Chondrocyte (in vitro differentiated cells): ENCODE measurements around the gene CCNQ. TPM values are rescaled to one million over a fixed set of nuclear protein-coding genes. Genes with fewer than 3 reads are reported as not detected.

ENCODE experiments used
- DNase-seq: peaks from one replicate; pipeline ENCODE4 v3.0.0; 2021; ENCODE audit warnings: mixed read lengths, low spot score
- H3K27ac Mint-ChIP-seq: one replicate; pipeline ENCODE4 v1.8.0; 2021; ENCODE audit warnings: mild to moderate bottlenecking, moderate library complexity, mixed read lengths; ENCODE audit not compliant: unreplicated experiment
- H3K27me3 Mint-ChIP-seq: 2 replicates; pipeline ENCODE4 v1.8.0; 2021; ENCODE audit warnings: low read depth, mixed read lengths
- H3K36me3 Mint-ChIP-seq: 2 replicates; pipeline ENCODE4 v1.8.0; 2021; ENCODE audit warnings: low read depth, mixed read lengths
- H3K4me1 Mint-ChIP-seq: 2 replicates; pipeline ENCODE4 v1.8.0; 2021; ENCODE audit warnings: low read depth, mild to moderate bottlenecking, mixed read lengths
- H3K4me3 Mint-ChIP-seq: one replicate; pipeline ENCODE4 v1.8.0; 2021; ENCODE audit warnings: mild to moderate bottlenecking, moderate library complexity, mixed read lengths; ENCODE audit not compliant: unreplicated experiment
- H3K9me3 Mint-ChIP-seq: 2 replicates; pipeline ENCODE4 v1.8.0; 2021; ENCODE audit warnings: low read depth, mixed read lengths
- CTCF ChIP-seq: fragments of 200-600 bp; sonication (generic); IDR thresholded peaks from 2 replicates; pipeline ENCODE4 v1.5.0; 2021; ENCODE audit warnings: antibody characterized with exemption, mild to moderate bottlenecking, moderate library complexity
- total RNA-seq: library from RNA; stranded (reverse); gene quantifications from 3 replicates; pipeline ENCODE4 v1.2.1, GENCODE V29; 2021

The CCNQ gene
- total RNA-seq, 1 donor from 2014 or later = 17.2 TPM

DNA sequence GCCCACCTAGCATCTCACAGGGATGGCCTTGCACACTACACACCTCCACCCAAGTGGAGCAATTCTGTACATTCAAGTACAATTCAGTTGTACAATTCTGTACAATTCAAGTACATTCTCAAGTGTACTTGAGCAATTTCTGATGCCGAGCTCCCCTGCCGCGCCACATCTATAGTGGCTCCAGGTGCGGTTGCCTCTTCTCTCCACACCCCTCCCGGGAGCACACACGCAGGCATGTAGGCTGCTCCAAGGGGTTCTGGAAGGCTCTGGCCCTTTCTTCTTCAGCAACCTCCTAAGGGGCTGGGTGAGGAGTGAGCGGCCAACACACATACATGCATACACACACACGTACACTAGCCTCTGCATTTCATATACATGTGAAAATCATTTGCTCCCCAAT, 29.2 kb upstream of the CCNQ start:
- Mint-ChIP-seq H3K27me3 (peaks cover 2% of the 10 kb centered on the region), H3K9me3 (peaks cover 12% of the 10 kb centered on the region), H3K36me3 (peaks cover 2% of the 10 kb centered on the region), H3K4me3 (no peak overlapping the region), H3K4me1 (peaks cover 4% of the 10 kb centered on the region), H3K27ac (no peak overlapping the region)
- DNase-seq = no peak
- TF ChIP-seq CTCF = no peak

- peaks cover 2% of the 10 kb centered on the region for H3K36me3 Mint-ChIP-seq
- peaks cover 2% of the 10 kb centered on the region for H3K27me3 Mint-ChIP-seq
- H3K4me1 Mint-ChIP-seq = peaks cover 4% of the 10 kb centered on the region
- peaks cover 12% of the 10 kb centered on the region for H3K9me3 Mint-ChIP-seq
- peak; percentile 87 for DNase-seq
- H3K4me3 Mint-ChIP-seq = no peak overlapping the region
- no peak for TF ChIP-seq CTCF
- H3K27ac Mint-ChIP-seq = no peak overlapping the region
Measured at GRCh38 chrX:153627675-153628111, 28.8 kb upstream of the CCNQ start.

GRCh38 chrX:153626863-153627674, 28.1 kb upstream of the CCNQ start:
- TF ChIP-seq CTCF = no peak
- H3K4me3 Mint-ChIP-seq = no peak overlapping the region
- peaks cover 2% of the 10 kb centered on the region for H3K36me3 Mint-ChIP-seq
- peaks cover 8% of the 10 kb centered on the region for H3K27me3 Mint-ChIP-seq
- DNase-seq = peak; percentile 65
- peaks cover 4% of the 10 kb centered on the region for H3K4me1 Mint-ChIP-seq
- H3K9me3 Mint-ChIP-seq = peaks cover 12% of the 10 kb centered on the region
- no peak overlapping the region for H3K27ac Mint-ChIP-seq

GRCh38 chrX:153626025-153626633, 27.2 kb upstream of the CCNQ start:
- Mint-ChIP-seq H3K9me3 (peaks cover 4% of the 10 kb centered on the region), H3K4me3 (no peak overlapping the region), H3K36me3 (peaks cover 2% of the 10 kb centered on the region), H3K27ac (no peak overlapping the region), H3K27me3 (peaks cover 13% of the 10 kb centered on the region), H3K4me1 (peaks cover 4% of the 10 kb centered on the region)
- no peak for TF ChIP-seq CTCF
- peak; percentile 78 for DNase-seq

DNA sequence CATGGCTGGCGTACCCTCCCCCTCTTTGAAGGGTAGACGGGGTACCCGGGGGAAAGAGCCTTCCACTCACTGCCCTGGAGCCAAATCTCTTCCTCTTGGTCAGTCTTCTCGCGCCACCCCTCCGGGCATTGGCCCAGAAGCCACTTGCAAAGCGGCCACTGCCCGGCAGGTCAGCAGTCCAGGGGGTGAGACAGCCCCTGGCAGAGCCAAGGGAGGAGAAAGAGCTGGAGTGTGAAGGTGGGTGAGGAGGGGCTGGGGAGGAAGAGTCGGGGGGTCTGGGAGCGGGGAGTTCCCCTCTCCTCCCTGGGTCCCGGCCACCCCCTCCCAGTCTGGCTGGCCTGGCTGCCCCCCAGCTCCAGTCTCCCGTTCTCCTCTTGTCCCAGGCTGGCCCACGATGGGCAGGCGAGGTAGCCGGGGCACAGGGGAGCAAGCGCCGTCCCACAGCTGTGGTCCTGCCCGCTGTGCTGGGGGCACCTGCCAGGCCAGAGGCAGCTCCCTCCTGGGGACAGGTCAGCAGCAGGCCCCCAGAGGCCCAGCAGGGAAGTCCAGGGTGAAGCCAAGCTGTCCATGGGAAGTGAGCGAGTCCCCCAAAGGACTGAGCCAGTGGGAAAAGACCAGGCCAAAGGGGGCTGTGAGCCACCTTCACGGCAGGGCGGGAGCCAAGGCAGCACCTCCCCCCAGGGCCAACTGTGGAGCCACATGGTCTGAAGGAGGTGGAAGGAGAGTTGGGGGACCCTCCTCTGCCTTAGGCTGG, 26.5 kb upstream of the CCNQ start:
- DNase-seq = peak; percentile 92
- Mint-ChIP-seq H3K4me1 (peaks cover 4% of the 10 kb centered on the region), H3K36me3 (no peaks in the 10 kb centered on the region), H3K9me3 (no peaks in the 10 kb centered on the region), H3K4me3 (no peak overlapping the region), H3K27ac (no peak overlapping the region), H3K27me3 (peaks cover 13% of the 10 kb centered on the region)
- no peak for TF ChIP-seq CTCF
